Measurements from ENCODE around the gene CDKN1C.

CDKN1C gene

DNA sequence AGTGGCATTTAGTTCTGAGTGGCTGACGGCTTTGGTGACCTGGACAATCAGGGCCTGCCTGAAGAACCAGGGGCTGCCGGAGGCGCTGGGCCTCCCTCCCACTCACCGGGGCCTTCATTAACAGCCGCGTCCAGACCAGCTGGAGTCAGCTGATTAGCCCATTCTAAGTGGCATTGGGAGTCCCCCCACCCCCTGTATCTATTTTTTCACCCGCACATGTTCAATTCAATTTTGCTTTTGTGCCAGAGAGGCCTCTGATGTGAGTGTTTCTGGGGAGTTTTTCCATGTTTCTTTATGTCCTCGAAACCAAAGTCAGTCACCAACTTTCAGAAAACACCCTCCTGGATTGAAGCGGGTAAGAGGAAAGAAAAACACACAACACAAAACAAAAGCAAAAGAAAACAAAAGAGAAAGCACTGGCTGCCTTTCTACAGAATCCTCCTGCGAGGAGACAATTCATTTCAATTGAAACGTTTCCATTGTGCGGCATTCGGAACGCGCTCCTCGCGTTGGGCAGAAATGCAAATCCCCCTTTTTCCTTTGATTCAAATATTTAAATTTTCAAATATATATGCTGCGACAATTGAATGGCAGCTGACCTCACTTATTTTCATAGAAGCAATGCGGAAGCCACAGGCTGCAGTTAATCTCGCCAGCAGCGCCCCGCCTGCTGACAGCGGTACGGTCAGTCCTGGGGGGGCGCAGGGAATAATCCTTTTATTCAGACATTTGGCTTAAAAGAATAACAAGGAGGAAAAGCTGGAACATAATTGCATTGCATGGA, 17.7 kb downstream of the CDKN1C start (continued):
- TF ChIP-seq, protein P1, sequence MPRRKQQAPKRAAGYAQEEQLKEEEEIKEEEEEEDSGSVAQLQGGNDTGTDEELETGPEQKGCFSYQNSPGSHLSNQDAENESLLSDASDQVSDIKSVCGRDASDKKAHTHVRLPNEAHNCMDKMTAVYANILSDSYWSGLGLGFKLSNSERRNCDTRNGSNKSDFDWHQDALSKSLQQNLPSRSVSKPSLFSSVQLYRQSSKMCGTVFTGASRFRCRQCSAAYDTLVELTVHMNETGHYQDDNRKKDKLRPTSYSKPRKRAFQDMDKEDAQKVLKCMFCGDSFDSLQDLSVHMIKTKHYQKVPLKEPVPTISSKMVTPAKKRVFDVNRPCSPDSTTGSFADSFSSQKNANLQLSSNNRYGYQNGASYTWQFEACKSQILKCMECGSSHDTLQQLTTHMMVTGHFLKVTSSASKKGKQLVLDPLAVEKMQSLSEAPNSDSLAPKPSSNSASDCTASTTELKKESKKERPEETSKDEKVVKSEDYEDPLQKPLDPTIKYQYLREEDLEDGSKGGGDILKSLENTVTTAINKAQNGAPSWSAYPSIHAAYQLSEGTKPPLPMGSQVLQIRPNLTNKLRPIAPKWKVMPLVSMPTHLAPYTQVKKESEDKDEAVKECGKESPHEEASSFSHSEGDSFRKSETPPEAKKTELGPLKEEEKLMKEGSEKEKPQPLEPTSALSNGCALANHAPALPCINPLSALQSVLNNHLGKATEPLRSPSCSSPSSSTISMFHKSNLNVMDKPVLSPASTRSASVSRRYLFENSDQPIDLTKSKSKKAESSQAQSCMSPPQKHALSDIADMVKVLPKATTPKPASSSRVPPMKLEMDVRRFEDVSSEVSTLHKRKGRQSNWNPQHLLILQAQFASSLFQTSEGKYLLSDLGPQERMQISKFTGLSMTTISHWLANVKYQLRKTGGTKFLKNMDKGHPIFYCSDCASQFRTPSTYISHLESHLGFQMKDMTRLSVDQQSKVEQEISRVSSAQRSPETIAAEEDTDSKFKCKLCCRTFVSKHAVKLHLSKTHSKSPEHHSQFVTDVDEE (CRISPR knock-in tag; IDR thresholded peaks at IDR 0.05) = no peak
- TF ChIP-seq, protein P2, sequence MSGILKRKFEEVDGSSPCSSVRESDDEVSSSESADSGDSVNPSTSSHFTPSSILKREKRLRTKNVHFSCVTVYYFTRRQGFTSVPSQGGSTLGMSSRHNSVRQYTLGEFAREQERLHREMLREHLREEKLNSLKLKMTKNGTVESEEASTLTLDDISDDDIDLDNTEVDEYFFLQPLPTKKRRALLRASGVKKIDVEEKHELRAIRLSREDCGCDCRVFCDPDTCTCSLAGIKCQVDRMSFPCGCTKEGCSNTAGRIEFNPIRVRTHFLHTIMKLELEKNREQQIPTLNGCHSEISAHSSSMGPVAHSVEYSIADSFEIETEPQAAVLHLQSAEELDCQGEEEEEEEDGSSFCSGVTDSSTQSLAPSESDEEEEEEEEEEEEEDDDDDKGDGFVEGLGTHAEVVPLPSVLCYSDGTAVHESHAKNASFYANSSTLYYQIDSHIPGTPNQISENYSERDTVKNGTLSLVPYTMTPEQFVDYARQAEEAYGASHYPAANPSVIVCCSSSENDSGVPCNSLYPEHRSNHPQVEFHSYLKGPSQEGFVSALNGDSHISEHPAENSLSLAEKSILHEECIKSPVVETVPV (CRISPR knock-in tag; IDR thresholded peaks at IDR 0.05) = no peak
- TF ChIP-seq ISL1 (CRISPR knock-in tag; IDR thresholded peaks at IDR 0.05) (no peak), ZNF70 (CRISPR knock-in tag; IDR thresholded peaks at IDR 0.05) (no peak), ZC3H10 (CRISPR knock-in tag; IDR thresholded peaks at IDR 0.05) (no peak)

DNA sequence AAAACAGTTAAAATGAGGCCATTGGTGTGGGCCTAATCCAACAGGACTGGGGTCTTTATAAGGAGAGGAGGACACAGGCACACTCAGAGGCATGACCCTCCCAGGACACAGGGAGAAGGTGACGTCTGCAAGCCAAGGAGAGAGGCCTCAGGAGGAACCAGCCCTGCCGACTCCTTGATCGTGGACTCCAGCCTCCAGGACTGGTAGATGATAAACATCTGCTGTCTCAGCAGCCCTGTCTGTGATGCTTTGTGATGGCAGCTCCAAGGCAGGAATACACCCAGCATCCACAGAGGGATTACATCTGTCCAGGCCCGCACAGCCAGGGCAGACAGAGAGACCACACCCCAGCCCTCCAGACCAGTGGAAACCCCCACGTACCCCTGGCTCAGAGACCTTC, 18.4 kb downstream of the CDKN1C start:
- ATAC-seq = no peak
- no peak for TF ChIP-seq TOX (CRISPR knock-in tag; IDR thresholded peaks at IDR 0.05; ENCODE audit: borderline replicate concordance)
- no peak for TF ChIP-seq ZFP30 (CRISPR knock-in tag; IDR thresholded peaks at IDR 0.05)
- no peak for TF ChIP-seq CSDC2 (CRISPR knock-in tag; IDR thresholded peaks at IDR 0.05)
- no peak for TF ChIP-seq ARNTL (CRISPR knock-in tag; IDR thresholded peaks at IDR 0.05; ENCODE audit: borderline replicate concordance, low read depth)
- TF ChIP-seq PPARA (CRISPR knock-in tag; IDR thresholded peaks at IDR 0.05; ENCODE audit: borderline replicate concordance) = no peak
- no peak for TF ChIP-seq ZNF70 (CRISPR knock-in tag; IDR thresholded peaks at IDR 0.05)
- TF ChIP-seq, protein P2 (CRISPR knock-in tag; IDR thresholded peaks at IDR 0.05) = no peak
- no peak for TF ChIP-seq ZC3H10 (CRISPR knock-in tag; IDR thresholded peaks at IDR 0.05)
- TF ChIP-seq ESRRG (CRISPR knock-in tag; IDR thresholded peaks at IDR 0.05) = no peak
- TF ChIP-seq, protein P1 (CRISPR knock-in tag; IDR thresholded peaks at IDR 0.05) = no peak
- TF ChIP-seq, protein P3, sequence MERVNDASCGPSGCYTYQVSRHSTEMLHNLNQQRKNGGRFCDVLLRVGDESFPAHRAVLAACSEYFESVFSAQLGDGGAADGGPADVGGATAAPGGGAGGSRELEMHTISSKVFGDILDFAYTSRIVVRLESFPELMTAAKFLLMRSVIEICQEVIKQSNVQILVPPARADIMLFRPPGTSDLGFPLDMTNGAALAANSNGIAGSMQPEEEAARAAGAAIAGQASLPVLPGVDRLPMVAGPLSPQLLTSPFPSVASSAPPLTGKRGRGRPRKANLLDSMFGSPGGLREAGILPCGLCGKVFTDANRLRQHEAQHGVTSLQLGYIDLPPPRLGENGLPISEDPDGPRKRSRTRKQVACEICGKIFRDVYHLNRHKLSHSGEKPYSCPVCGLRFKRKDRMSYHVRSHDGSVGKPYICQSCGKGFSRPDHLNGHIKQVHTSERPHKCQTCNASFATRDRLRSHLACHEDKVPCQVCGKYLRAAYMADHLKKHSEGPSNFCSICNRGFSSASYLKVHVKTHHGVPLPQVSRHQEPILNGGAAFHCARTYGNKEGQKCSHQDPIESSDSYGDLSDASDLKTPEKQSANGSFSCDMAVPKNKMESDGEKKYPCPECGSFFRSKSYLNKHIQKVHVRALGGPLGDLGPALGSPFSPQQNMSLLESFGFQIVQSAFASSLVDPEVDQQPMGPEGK (CRISPR knock-in tag; IDR thresholded peaks at IDR 0.05; ENCODE audit: borderline replicate concordance) = no peak
- TF ChIP-seq, protein P4, sequence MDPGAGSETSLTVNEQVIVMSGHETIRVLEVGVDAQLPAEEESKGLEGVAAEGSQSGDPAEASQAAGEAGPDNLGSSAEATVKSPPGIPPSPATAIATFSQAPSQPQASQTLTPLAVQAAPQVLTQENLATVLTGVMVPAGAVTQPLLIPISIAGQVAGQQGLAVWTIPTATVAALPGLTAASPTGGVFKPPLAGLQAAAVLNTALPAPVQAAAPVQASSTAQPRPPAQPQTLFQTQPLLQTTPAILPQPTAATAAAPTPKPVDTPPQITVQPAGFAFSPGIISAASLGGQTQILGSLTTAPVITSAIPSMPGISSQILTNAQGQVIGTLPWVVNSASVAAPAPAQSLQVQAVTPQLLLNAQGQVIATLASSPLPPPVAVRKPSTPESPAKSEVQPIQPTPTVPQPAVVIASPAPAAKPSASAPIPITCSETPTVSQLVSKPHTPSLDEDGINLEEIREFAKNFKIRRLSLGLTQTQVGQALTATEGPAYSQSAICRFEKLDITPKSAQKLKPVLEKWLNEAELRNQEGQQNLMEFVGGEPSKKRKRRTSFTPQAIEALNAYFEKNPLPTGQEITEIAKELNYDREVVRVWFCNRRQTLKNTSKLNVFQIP (CRISPR knock-in tag; IDR thresholded peaks at IDR 0.05; ENCODE audit: borderline replicate concordance, low read depth) = no peak

DNA sequence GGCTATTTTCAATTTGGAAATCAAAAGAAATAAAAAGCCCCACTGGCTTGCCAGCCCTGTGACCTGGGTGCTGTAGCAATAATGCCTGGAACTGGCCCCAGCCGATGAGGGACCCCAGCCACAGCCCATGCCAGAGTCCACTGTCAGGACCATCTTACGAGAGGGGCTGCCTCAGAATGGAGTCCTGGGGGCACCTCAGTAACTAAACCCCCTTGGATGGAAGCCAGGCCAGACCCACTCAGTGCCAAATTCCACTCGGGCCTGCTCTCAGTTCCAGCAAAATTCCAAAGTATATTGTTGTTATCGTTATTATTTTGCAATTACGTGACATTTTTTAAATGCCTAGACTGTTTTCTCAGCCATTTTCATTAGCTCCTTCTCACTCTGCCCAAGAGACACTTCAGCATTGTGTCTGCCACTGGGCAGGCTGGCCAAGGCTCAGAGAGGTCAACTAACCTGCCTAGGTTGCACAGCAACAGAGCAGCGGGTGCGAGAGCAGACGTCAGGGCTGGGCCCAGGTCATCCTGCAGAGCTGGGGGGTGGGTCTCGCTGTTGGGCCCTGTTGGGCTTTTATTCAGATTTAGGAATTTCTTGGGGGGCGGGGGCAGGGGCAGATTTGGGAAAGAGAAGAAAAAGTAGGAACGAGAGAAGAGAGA, 19.5 kb downstream of the CDKN1C start:
- ATAC-seq = no peak
- TF ChIP-seq, protein P5, sequence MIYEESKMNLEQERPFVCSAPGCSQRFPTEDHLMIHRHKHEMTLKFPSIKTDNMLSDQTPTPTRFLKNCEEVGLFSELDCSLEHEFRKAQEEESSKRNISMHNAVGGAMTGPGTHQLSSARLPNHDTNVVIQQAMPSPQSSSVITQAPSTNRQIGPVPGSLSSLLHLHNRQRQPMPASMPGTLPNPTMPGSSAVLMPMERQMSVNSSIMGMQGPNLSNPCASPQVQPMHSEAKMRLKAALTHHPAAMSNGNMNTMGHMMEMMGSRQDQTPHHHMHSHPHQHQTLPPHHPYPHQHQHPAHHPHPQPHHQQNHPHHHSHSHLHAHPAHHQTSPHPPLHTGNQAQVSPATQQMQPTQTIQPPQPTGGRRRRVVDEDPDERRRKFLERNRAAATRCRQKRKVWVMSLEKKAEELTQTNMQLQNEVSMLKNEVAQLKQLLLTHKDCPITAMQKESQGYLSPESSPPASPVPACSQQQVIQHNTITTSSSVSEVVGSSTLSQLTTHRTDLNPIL (CRISPR knock-in tag; IDR thresholded peaks at IDR 0.05; ENCODE audit: low read depth) = no peak
- no peak for TF ChIP-seq BACH2 (CRISPR knock-in tag; IDR thresholded peaks at IDR 0.05; ENCODE audit: borderline replicate concordance)
- no peak for TF ChIP-seq CSDC2 (CRISPR knock-in tag; IDR thresholded peaks at IDR 0.05)
- TF ChIP-seq TOX (CRISPR knock-in tag; IDR thresholded peaks at IDR 0.05; ENCODE audit: borderline replicate concordance) = no peak
- TF ChIP-seq RARB (CRISPR knock-in tag; IDR thresholded peaks at IDR 0.05) = no peak
- TF ChIP-seq ZC3H10 (CRISPR knock-in tag; IDR thresholded peaks at IDR 0.05) = no peak
- TF ChIP-seq ESRRG (CRISPR knock-in tag; IDR thresholded peaks at IDR 0.05) = no peak
- TF ChIP-seq, protein P1 (CRISPR knock-in tag; IDR thresholded peaks at IDR 0.05) = no peak
- TF ChIP-seq ZNF8 (CRISPR knock-in tag; IDR thresholded peaks at IDR 0.05) = no peak
